Ureter (tissue), 1 donor: ENCODE data around the gene FGF1. TPM values are rescaled to one million over a fixed set of nuclear protein-coding genes. Genes with fewer than 3 reads are reported as not detected.

Experiments used
- DNase-seq: peaks from one replicate; pipeline ENCODE4 v3.0.0-alpha.2; 2020; ENCODE audit warnings: low spot score
- total RNA-seq: library from RNA; stranded (reverse); gene quantifications from one replicate; pipeline ENCODE4 v1.2.4, GENCODE V29; 2023
- donor health status: DM: yes; HTN: yes; CAD: no.

The FGF1 gene
- total RNA-seq, 1 donor from 2014 or later, result not detected

DNA sequence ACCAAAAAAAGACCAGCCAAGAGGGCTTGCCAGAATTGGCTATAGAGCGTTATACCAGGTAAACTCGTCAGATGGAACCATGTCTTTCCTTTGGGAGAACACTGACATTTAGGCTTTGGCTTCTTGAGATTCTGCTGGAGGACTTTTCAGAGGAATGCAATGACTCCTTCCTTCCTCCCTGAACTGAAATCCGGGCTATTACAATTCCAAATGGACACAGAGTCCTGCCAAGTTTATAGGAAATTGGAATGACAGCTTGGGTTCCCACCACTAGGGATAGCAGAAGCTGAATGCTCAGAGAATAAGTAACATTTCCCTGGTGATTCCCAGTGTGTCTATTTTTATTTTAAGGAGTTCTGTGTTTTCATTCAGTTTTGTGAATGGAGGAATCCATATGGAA, 143.0 kb downstream of the FGF1 start:
- no peak for DNase-seq

Other genes with a start within 250 kb of the FGF1 start
- 46.9 TPM for gene ARHGAP26, start 84.3 kb upstream of the FGF1 start, total RNA-seq